H54 (cell line): ENCODE measurements around the gene TWIST2.

Experiments used
- DNase-seq: peaks from one replicate; pipeline ENCODE4 v3.0.0; 2011; ENCODE audit warnings: low spot score, mixed read lengths; ENCODE audit not compliant: insufficient read length
- FAIRE-seq: peaks from 3 replicates; lab custom pipeline; 2011; peaks lifted over from hg19 to GRCh38; lab: Jason Lieb, UNC
- POLR2A ChIP-seq: IDR thresholded peaks from 2 replicates; pipeline ENCODE4 v1.6.1; 2011; ENCODE audit warnings: low read depth, mild to moderate bottlenecking, low read length

TWIST2 gene

GRCh38 chr2:238890131-238890530 lies 42.2 kb downstream of the TWIST2 start:
- FAIRE-seq (no peak), DNase-seq (no peak)
- TF ChIP-seq POLR2A, result no peak

DNA sequence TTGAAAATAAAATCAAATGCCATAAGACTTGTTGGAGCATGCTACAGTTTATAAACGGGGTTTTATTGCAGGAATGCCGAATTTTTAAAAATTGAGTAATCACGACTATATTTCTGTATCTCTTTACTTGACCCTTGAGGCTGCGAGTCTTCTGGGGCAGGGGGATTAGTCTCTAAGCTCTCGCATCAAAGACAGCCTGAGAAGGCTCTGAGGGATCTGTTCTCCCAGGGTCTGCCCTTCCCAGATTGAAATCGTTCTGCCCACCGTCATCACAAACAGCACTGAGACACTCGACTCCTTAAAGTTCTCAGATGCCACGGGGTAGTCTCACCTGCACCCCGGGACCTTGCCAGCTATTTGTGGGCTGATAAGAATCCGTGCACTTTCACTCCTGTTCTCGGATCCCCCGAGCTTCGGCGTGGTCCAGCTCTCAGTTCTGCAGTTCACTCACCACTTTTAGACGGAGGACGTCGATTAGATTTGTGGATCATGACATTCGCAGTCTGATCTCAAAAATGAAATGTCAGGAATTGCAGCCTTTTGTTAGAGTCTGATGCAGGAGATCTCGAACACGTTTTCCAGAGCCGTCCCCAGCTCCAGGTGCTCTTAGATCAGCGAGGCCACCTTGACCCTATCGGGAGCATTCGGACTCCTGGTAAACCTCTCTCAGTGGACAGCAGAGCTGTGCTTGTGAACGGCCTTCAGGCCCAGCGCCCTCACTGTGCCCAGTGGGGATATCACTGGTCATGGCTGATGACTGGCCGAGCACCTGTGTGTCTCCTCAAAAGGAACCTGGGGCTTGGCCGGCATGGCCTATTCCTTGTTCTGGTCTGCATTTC lies 43.0 kb downstream of the TWIST2 start:
- FAIRE-seq (no peak), DNase-seq (no peak)
- TF ChIP-seq POLR2A, result no peak

DNA sequence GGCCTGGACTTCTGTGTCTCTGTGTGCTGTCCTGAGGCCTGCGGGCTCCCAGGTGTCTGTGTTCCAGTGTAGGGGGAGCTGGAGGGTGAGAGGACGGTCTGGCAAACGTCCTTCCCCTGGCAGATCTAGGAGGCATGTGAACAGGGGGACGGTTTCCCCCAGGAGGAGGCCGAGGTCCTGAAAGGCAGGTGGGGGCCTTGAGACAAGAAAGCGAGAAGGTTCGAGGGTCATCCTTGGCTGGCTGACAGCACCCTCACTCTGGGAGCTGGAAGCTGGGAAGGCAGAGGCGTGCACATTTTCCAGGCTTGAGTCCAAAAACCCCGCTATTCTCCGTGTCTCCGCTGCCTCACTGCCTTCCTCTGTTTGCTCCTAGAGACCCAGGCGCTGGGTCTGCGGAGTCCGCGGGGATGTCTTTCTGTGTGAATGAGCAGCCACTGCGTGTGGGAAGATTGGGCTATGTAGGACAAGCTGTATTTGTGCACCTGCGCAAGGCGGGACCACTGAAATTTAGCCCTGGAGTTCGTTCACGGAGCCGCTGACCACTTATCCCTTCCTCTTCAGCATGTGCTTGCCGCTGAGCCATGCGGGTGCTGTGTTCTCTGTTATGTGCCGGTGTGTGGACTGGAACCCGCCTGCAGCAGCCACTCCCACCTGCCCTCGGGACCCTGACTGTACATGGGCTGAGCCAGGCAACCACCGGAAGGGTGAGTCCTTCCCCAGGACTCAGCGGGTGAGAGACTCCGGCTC lies 43.7 kb downstream of the TWIST2 start:
- no peak for DNase-seq
- TF ChIP-seq POLR2A, result no peak
- no peak for FAIRE-seq

GRCh38 chr2:238892204-238892500 lies 44.3 kb downstream of the TWIST2 start:
- no peak for FAIRE-seq

GRCh38 chr2:238892796-238893195 lies 44.9 kb downstream of the TWIST2 start:
- DNase-seq (no peak), FAIRE-seq (no peak)
- no peak for TF ChIP-seq POLR2A

More at GRCh38 chr2:238892204-238892500, 44.3 kb downstream of the TWIST2 start:
- no peak for TF ChIP-seq POLR2A
- no peak for DNase-seq

DNA sequence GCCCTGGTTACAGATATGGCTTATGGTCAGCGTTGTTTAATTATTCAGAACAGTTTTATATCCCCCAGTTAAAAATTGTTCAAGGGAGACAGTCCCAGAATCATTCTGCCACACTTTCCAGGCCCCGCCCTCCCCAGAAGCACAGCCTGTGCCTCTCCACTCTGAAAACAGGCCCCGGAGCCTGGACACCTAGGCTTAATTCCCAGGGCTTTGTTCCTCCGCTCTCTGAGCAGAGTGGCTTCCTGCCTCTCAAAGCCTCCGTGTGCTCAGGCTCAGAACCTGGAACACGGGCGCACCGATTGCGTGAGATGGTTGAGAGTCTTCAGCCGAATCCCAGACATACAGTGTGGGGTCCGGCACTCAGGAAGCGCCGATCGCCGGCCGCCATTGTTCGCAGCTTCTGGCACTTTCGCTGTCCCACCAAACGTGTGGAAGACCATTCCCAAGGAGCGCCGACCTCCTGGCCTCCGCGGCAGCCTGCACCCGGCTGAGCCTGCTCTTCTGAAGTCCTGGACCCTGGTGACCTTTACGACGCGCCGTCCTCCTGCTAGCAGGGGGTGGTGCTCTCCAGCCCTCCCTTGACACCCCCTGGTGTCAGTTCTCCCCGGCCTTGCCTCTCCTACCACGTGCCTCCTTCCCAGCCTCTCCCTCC lies 45.6 kb downstream of the TWIST2 start:
- no peak for FAIRE-seq

GRCh38 chr2:238894226-238894949 lies 46.5 kb downstream of the TWIST2 start:
- FAIRE-seq (no peak), DNase-seq (no peak)
- TF ChIP-seq POLR2A, result no peak

More for the DNA sequence above, 45.6 kb downstream of the TWIST2 start:
- no peak for TF ChIP-seq POLR2A
- DNase-seq, result no peak

DNA sequence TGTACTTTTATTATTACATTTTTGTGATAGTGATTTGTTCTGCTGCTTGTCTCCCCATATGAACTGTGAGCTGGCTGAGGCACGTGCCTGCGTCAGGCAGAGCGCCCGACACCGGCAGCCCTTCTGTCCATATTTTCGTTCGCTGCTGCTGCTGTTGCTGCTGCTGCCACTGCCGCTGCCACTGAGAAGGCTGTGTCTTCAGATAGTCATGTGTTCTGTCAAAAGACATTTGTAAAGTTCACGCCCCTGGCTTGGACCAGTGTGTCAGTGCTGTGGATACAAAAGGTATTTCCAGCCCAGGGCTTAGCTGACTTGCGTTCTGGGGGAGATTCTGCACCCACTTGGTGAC lies 47.0 kb downstream of the TWIST2 start:
- no peak for TF ChIP-seq POLR2A
- DNase-seq (no peak), FAIRE-seq (no peak)

DNA sequence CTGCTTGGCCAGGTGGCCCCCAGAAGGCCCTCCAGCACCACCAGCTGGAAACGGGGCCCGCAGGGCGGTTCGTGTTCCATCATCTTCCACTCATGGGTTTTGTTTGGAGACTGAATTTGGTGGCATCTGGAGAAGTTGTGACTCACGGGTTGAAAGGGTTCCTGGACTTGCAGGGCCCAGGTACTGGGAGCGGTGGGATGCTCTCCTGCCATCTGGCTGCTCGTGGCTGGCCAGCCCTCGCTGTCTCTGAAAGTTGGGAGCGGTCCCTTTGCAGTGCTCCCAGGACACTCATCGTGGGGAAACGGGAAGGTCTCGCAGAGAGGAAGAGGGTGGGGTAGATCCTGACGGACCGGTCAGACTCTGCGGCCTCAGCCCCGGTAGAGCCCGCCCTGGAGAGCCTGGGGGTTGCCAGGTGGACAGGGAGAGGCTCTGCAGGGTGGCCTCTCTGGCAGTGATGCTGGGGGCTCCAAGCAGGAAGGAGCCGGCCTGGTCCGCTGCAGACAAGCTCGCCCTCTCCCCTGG lies 47.5 kb downstream of the TWIST2 start:
- no peak for FAIRE-seq
- no peak for TF ChIP-seq POLR2A

DNA sequence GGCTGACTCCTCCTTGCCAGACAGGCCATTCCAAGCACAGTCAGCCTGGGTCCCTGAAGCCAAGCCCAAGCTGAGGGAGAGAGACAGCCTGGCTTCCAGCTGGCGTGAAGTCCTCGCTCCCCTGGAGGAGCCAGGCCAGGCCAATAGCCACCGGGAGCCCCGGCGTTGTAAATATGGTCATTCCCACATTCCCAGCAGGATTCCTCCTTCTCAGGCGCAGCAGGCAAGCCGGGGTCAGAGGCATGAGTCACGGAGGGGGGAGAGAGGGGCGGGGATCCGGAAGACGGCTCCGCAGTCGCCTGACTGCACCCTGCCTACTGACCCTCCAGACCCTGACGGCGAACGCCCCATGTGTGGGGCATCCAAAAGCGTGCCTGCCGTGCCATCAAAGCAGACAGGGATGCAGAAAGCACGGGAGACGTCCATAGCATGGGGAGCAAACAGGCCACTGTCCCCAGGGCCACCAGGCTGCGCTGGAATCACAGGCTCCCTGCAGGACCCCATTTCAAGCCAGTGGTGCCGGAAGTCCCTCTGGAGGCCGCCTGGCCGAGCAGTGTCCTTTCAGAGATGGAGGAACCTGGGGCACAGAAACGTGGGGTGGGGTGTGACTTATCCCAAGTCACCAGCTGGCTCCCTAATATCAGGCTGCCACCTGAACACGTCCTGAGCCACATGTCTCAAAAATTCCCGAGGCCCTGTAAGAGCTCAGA lies 48.2 kb downstream of the TWIST2 start:
- TF ChIP-seq POLR2A, result no peak
- FAIRE-seq (no peak), DNase-seq (peak; percentile 97)

More for the DNA sequence above, 47.5 kb downstream of the TWIST2 start:
- DNase-seq, result no peak

GRCh38 chr2:238896641-238897040 lies 48.8 kb downstream of the TWIST2 start:
- no peak for TF ChIP-seq POLR2A
- FAIRE-seq (no peak), DNase-seq (no peak)

DNA sequence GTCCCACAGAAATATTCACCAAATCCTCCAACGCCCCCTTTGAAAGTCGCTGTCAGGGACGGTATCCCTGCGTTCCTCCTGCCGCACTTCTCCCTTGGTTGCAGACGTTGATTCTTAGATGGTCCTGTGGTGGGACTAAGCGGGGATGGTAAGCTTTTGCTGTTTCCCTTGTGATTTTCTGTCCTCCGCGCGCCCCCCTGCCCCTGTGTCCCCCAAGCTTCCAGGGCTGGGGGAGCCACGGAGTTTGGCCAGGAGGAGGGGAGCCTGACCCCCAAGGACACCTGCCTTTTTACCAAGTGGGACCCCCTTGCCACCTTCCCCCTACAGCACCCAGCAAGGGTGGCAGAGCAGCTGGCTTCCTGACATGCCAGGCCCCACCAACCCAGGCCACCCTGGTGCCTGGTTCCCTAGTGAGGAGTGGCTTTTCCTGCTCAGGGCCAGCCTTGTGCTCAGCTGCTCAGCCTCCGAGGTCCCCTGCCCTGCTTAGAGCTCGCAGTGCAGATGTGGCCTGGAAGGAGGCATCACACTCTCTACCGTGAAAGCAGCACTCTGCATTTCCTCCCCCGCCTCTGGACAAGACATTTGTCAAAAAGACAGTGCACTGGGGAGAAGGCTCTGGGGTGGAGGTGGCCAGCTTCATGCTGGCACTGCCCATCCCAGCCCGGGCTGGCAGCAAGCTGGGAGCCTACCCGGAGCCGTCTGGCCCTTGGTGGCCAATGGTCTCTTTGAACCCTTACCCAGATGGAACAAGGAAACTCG lies 49.4 kb downstream of the TWIST2 start:
- FAIRE-seq (no peak), DNase-seq (no peak)
- TF ChIP-seq POLR2A, result no peak
